Thyroid gland (tissue), 4 donors: Measurements from ENCODE around the gene DIAPH1.

Experiments used
- POLR2A ChIP-seq, 2 donors: fragments of 450-650 bp; IDR thresholded peaks; one replicate each; pipeline ENCODE4 v1.6.1; 2017; ENCODE audit warnings: antibody characterized with exemption in 2 of 2, mild to moderate bottlenecking in 2 of 2, moderate library complexity in 1 of 2
- TF ChIP-seq, protein P1 (sequence below), 6 experiments: fragments of 200-600 bp in 3 of 6; fragments of 450-650 bp in 3 of 6; sonication (generic) in 3 of 6; IDR thresholded peaks; one replicate each; pipeline ENCODE4 v1.5.1; 2016 to 2019; ENCODE audit warnings: antibody characterized with exemption in 6 of 6, mild to moderate bottlenecking in 2 of 6, inconsistent platforms in 1 of 6, moderate library complexity in 1 of 6

DNA sequence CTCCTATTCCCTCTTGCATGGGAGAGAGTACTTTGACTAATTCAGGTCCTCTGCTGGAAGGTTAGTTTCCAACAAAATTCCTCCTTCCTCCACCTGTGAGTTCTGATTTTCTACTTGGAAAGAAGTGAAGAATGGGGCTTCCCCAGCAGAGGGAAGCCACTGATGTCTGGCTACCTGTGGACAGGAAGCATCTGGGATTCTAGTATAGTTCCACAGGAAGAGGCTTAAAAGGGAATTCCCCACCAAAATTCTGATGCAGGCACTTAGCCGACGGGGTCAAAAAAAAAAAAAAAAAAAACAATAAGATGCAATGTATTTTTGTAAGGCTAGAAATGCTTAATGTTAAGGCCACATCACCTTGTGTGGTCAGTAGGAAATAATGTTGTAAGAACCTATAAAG is 96.5 kb downstream of the DIAPH1 start:
- TF ChIP-seq, protein P1, sequence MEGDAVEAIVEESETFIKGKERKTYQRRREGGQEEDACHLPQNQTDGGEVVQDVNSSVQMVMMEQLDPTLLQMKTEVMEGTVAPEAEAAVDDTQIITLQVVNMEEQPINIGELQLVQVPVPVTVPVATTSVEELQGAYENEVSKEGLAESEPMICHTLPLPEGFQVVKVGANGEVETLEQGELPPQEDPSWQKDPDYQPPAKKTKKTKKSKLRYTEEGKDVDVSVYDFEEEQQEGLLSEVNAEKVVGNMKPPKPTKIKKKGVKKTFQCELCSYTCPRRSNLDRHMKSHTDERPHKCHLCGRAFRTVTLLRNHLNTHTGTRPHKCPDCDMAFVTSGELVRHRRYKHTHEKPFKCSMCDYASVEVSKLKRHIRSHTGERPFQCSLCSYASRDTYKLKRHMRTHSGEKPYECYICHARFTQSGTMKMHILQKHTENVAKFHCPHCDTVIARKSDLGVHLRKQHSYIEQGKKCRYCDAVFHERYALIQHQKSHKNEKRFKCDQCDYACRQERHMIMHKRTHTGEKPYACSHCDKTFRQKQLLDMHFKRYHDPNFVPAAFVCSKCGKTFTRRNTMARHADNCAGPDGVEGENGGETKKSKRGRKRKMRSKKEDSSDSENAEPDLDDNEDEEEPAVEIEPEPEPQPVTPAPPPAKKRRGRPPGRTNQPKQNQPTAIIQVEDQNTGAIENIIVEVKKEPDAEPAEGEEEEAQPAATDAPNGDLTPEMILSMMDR (IDR thresholded peaks at IDR 0.05) = no peak
- TF ChIP-seq POLR2A (IDR thresholded peaks at IDR 0.05) = no peak
